Duodenal mucosa (tissue), 2 donors: ENCODE data around the gene CHMP2A.
A peak's percentile ranks its signal among the peaks of the same experiment; 100 is the strongest.

ENCODE experiments used
- H3K27ac ChIP-seq: one replicate; pipeline ENCODE4 v1.7.0; 2013; ENCODE audit warnings: low read depth, low read length
- H3K27me3 ChIP-seq, 2 donors: one replicate each; pipeline ENCODE4 v1.7.0; 2013; ENCODE audit warnings: low read length in 2 of 2, control low read depth in 1 of 2; ENCODE audit not compliant: insufficient read depth in 2 of 2, control insufficient read depth in 1 of 2
- H3K36me3 ChIP-seq, 2 donors: one replicate each; pipeline ENCODE4 v1.7.0; 2013; ENCODE audit warnings: low read length in 2 of 2, control low read depth in 1 of 2; ENCODE audit not compliant: insufficient read depth in 2 of 2, control insufficient read depth in 1 of 2
- H3K4me1 ChIP-seq, 2 donors: one replicate each; pipeline ENCODE4 v1.7.0; 2013; ENCODE audit warnings: low read length in 2 of 2, control low read depth in 1 of 2; ENCODE audit not compliant: insufficient read depth in 2 of 2, control insufficient read depth in 1 of 2
- H3K4me3 ChIP-seq, 2 donors: one replicate each; pipeline ENCODE4 v1.7.0; 2013; ENCODE audit warnings: low read length in 2 of 2, low read depth in 1 of 2
- H3K9ac ChIP-seq, 2 donors: one replicate each; pipeline ENCODE4 v1.7.0; 2013; ENCODE audit warnings: low read length in 2 of 2, low read depth in 1 of 2
- H3K9me3 ChIP-seq, 2 donors: one replicate each; pipeline ENCODE4 v1.7.0; 2013; ENCODE audit warnings: low read length in 2 of 2, control low read depth in 1 of 2; ENCODE audit not compliant: control insufficient read depth in 1 of 2

The CHMP2A gene

GRCh38 chr19:58553799-58554493 is 959 bp downstream of the CHMP2A start:
- Histone ChIP-seq H3K36me3 (peaks cover 41 to 50% of the 10 kb centered on the region in 2 donors), H3K27me3 (no peaks in the 10 kb centered on the region)

GRCh38 chr19:58552655-58553054 is 2.2 kb downstream of the CHMP2A start:
- Histone ChIP-seq H3K36me3 (peaks cover 54 to 62% of the 10 kb centered on the region in 2 donors), H3K4me1 (peaks cover 32 to 35% of the 10 kb centered on the region in 2 donors)

More at GRCh38 chr19:58553799-58554493, 959 bp downstream of the CHMP2A start:
- Histone ChIP-seq H3K27ac (peak overlapping the region; percentile 97), H3K9ac (peak overlapping the region; percentile 97 to 99), H3K9me3 (no peaks in the 10 kb centered on the region), H3K4me1 (peaks cover 34 to 36% of the 10 kb centered on the region in 2 donors), H3K4me3 (peak overlapping the region; percentile 91 to 100)

DNA sequence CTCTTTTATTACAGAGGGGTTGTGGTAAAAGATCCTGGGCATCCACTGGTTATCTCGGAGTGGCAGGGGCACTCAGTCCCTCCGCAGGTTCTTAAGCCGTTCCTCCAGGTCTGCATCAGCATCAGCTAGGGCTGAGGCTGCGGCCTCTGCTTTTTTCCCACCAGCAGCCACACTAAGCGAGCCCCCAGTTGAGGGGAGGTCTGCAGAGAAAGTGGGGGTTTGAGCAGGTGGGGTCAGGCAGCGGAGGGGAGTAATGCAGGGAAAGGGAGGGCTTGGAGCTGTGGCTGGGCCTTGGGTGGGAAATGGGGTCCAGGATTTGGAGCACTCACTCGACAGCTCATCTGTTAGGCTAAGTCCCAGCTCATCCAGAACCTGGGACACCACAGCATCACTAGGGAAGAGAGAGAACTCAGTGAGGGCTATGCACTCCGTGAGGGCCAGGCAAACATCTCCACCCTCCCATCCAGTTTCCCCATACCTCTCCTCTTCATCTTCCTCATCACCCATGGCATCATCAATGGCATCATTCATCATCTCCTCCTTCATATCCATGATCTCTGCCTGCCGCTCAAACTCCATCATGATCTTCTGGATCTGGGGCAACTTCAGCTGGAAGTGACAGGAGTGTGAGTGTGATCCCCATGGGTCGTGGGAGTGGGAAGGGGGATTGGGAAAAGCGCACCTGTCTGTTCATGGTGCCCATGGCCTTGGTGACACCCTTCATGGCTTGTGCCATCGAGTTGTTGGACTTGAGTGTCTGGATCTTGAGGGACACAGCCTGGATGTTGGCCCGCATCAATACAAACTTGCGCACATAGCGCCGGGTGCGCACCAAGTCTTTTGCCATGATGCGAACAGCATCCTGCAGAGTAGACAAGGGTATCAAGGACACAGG is 3.1 kb downstream of the CHMP2A start:
- Histone ChIP-seq H3K27me3 (no peaks in the 10 kb centered on the region), H3K27ac (no peak overlapping the region), H3K9me3 (no peaks in the 10 kb centered on the region), H3K36me3 (peaks cover 55 to 67% of the 10 kb centered on the region in 2 donors), H3K4me3 (no peak overlapping the region), H3K4me1 (peaks cover 27 to 31% of the 10 kb centered on the region in 2 donors), H3K9ac (no peak overlapping the region)

More at GRCh38 chr19:58552655-58553054, 2.2 kb downstream of the CHMP2A start:
- no peak overlapping the region for H3K27ac ChIP-seq
- H3K4me3 ChIP-seq: no peak overlapping the region
- H3K27me3 ChIP-seq: no peaks in the 10 kb centered on the region
- no peaks in the 10 kb centered on the region for H3K9me3 ChIP-seq
- H3K9ac ChIP-seq: no peak overlapping the region

DNA sequence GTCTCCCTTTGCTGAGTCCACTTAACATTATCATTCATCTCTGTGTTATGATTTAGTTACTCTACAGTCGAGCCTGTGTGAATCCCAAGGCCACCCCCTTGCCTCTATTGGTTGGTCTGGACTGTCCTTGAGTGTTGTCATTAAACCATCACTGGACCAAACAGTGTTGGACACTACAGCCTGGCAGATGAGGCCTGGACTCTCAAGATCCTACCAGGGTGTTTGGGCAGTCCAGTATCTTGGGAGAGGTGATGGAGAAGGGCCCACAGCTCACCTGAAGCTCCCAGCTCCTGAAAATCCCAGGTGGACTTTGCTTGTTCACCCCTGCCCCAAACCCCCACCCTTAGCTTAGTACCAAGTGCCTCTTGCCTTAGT is 3.8 kb downstream of the CHMP2A start:
- H3K27ac ChIP-seq: no peak overlapping the region
- no peak overlapping the region for H3K9ac ChIP-seq
- H3K9me3 ChIP-seq: no peaks in the 10 kb centered on the region
- H3K27me3 ChIP-seq: no peaks in the 10 kb centered on the region
- peaks cover 27 to 31% of the 10 kb centered on the region in 2 donors for H3K4me1 ChIP-seq
- peaks cover 48 to 60% of the 10 kb centered on the region in 2 donors for H3K36me3 ChIP-seq
- H3K4me3 ChIP-seq: no peak overlapping the region

DNA sequence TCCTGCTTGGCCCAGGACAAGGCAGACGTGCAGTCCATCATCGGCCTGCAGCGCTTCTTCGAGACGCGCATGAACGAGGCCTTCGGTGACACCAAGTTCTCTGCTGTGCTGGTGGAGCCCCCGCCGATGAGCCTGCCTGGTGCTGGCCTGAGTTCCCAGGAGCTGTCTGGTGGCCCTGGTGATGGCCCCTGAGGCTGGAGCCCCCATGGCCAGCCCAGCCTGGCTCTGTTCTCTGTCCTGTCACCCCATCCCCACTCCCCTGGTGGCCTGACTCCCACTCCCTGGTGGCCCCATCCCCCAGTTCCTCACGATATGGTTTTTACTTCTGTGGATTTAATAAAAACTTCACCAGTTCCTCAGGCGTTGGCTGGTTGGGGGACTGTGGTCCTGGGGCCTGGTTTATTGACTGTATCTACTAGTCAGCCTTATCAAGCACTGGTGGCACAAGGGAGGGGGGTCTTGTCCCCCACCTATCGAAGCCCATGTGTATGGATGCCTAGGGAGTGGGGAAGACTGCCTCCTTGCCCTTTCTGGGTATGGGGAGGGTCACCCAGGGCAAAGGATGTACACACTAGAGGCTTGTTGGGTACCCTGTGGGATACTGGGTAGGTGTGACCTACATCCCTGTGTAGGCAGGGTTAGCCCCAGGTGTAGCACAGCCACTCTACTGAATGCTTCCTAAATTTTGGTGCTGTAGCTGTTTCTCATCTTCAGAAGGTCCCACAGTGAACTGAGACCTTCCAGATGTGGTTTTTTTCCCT is 4.4 kb downstream of the CHMP2A start:
- Histone ChIP-seq H3K4me1 (peaks cover 31 to 34% of the 10 kb centered on the region in 2 donors), H3K36me3 (peaks cover 48 to 65% of the 10 kb centered on the region in 2 donors), H3K27ac (no peak overlapping the region)

GRCh38 chr19:58549664-58550361 is 5.1 kb downstream of the CHMP2A start:
- H3K4me1 ChIP-seq: peaks cover 29 to 32% of the 10 kb centered on the region in 2 donors
- no peaks in the 10 kb centered on the region for H3K27me3 ChIP-seq
- peaks cover 48 to 68% of the 10 kb centered on the region in 2 donors for H3K36me3 ChIP-seq
- no peaks in the 10 kb centered on the region for H3K9me3 ChIP-seq
- no peak overlapping the region for H3K4me3 ChIP-seq
- H3K27ac ChIP-seq: no peak overlapping the region
- H3K9ac ChIP-seq: no peak overlapping the region

More for the DNA sequence above, 4.4 kb downstream of the CHMP2A start:
- H3K27me3 ChIP-seq: no peaks in the 10 kb centered on the region
- H3K9ac ChIP-seq: no peak overlapping the region
- H3K4me3 ChIP-seq: no peak overlapping the region
- no peaks in the 10 kb centered on the region for H3K9me3 ChIP-seq

- Histone ChIP-seq H3K27me3 (no peaks in the 10 kb centered on the region), H3K4me3 (no peak overlapping the region), H3K9me3 (no peaks in the 10 kb centered on the region), H3K36me3 (peaks cover 48 to 68% of the 10 kb centered on the region in 2 donors), H3K4me1 (peaks cover 26% of the 10 kb centered on the region in 2 donors), H3K27ac (no peak overlapping the region), H3K9ac (no peak overlapping the region)
These were observed 5.8 kb downstream of the CHMP2A start for GRCh38 chr19:58548859-58549663.

GRCh38 chr19:58547323-58548312 is 7.3 kb downstream of the CHMP2A start:
- H3K4me3 ChIP-seq: no peak overlapping the region
- H3K27ac ChIP-seq: no peak overlapping the region
- H3K9ac ChIP-seq: peak overlapping the region in 1 of 2 donors; percentile 18
- peaks cover 48 to 65% of the 10 kb centered on the region in 2 donors for H3K36me3 ChIP-seq
- H3K4me1 ChIP-seq: peaks cover 19 to 20% of the 10 kb centered on the region in 2 donors
- no peaks in the 10 kb centered on the region for H3K9me3 ChIP-seq
- no peaks in the 10 kb centered on the region for H3K27me3 ChIP-seq
